CD14-positive monocyte (primary cell): ENCODE data around the gene RHPN2. TPM values are rescaled to one million over a fixed set of nuclear protein-coding genes. Genes with fewer than 3 reads are reported as not detected.

Experiments used
- DNase-seq, 3 donors: peaks; one replicate each; pipeline ENCODE4 v3.0.0-alpha.2; 2011 to 2022
- H2AFZ ChIP-seq: 2 replicates; pipeline ENCODE4 v1.6.0; 2012; ENCODE audit warnings: mild to moderate bottlenecking, low read depth, low read length, inconsistent platforms; ENCODE audit not compliant: insufficient read depth, poor library complexity, severe bottlenecking
- H3K27ac ChIP-seq, 2 donors: 1 replicate in 1 of 2; 2 replicates in 1 of 2; pipeline ENCODE4 v1.5.1; 2012 to 2013; ENCODE audit warnings: low read length in 2 of 2, control low read depth in 1 of 2, inconsistent platforms in 1 of 2, low read depth in 1 of 2, mild to moderate bottlenecking in 1 of 2
- H3K27me3 ChIP-seq, 2 donors: one replicate each; pipeline versions ENCODE4 v1.6.0 to v1.6.1; 2011 to 2013; ENCODE audit warnings: low read length in 2 of 2; ENCODE audit not compliant: control insufficient read depth in 2 of 2, insufficient read depth in 2 of 2
- H3K36me3 ChIP-seq, 2 donors: replicated peaks in 1 of 2; 1 replicate in 1 of 2; 2 replicates in 1 of 2; pipeline versions ENCODE4 v1.5.1 to v1.6.1; 2012 to 2013; ENCODE audit warnings: low read length in 2 of 2, control low read depth in 1 of 2, inconsistent platforms in 1 of 2, mild to moderate bottlenecking in 1 of 2; ENCODE audit not compliant: insufficient read depth in 2 of 2, control insufficient read depth in 1 of 2
- H3K4me1 ChIP-seq, 2 donors: 1 replicate in 1 of 2; 2 replicates in 1 of 2; pipeline versions ENCODE4 v1.5.1 to v1.6.1; 2012 to 2013; ENCODE audit warnings: low read length in 2 of 2, control low read depth in 1 of 2, inconsistent platforms in 1 of 2, mild to moderate bottlenecking in 1 of 2, moderate library complexity in 1 of 2; ENCODE audit not compliant: insufficient read depth in 2 of 2, control insufficient read depth in 1 of 2
- H3K4me2 ChIP-seq: replicated peaks from 2 replicates; pipeline ENCODE3; 2012; ENCODE audit warnings: low read length, moderate library complexity, mild to moderate bottlenecking; ENCODE audit not compliant: poor library complexity, severe bottlenecking; ENCODE audit errors: extremely low read depth
- H3K4me3 ChIP-seq, 3 experiments: fragments of 200-600 bp in 1 of 3; sonication (generic) in 1 of 3; replicated peaks in 1 of 3; 1 replicate in 2 of 3; 2 replicates in 1 of 3; pipeline ENCODE4 v1.5.1; 2011 to 2013; ENCODE audit warnings: low read length in 3 of 3, mild to moderate bottlenecking in 3 of 3, control low read depth in 2 of 3, low read depth in 2 of 3, inconsistent platforms in 1 of 3, moderate library complexity in 1 of 3
- H3K79me2 ChIP-seq: 2 replicates; pipeline ENCODE4 v1.6.0; 2012; ENCODE audit warnings: mild to moderate bottlenecking, control low read depth, inconsistent platforms, low read length, moderate library complexity; ENCODE audit not compliant: insufficient read depth
- H3K9ac ChIP-seq: 2 replicates; pipeline ENCODE4 v1.6.0; 2017; ENCODE audit warnings: low read length, mild to moderate bottlenecking; ENCODE audit not compliant: insufficient read depth, poor library complexity, severe bottlenecking
- H3K9me3 ChIP-seq, 2 donors: replicated peaks in 1 of 2; 1 replicate in 1 of 2; 2 replicates in 1 of 2; pipeline versions ENCODE4 v1.5.1 to v1.6.1; 2012 to 2013; ENCODE audit warnings: low read length in 2 of 2, control low read depth in 1 of 2; ENCODE audit not compliant: control insufficient read depth in 1 of 2, insufficient read depth in 1 of 2
- H4K20me1 ChIP-seq: 2 replicates; pipeline ENCODE4 v1.6.0; 2012; ENCODE audit warnings: mild to moderate bottlenecking, low read length, control low read depth, moderate library complexity; ENCODE audit not compliant: insufficient read depth
- H3K27ac Mint-ChIP-seq, 7 donors: one replicate each; pipeline ENCODE4 v1.8.0; 2020; ENCODE audit warnings: mild to moderate bottlenecking in 7 of 7, mixed read lengths in 7 of 7, moderate library complexity in 6 of 7, inconsistent platforms in 2 of 7
- H3K27me3 Mint-ChIP-seq, 3 donors: one replicate each; pipeline ENCODE4 v1.8.0; 2021 to 2022; ENCODE audit warnings: low read depth in 3 of 3, mild to moderate bottlenecking in 3 of 3, mixed read lengths in 3 of 3, moderate library complexity in 3 of 3, inconsistent platforms in 1 of 3
- H3K36me3 Mint-ChIP-seq, 2 donors: one replicate each; pipeline ENCODE4 v1.8.0; 2020; ENCODE audit warnings: mixed read lengths in 2 of 2, inconsistent platforms in 1 of 2, mild to moderate bottlenecking in 1 of 2
- H3K4me1 Mint-ChIP-seq: one replicate; pipeline ENCODE4 v1.8.0; 2020; ENCODE audit warnings: mild to moderate bottlenecking, mixed read lengths
- H3K4me3 Mint-ChIP-seq, 2 donors: one replicate each; pipeline ENCODE4 v1.8.0; 2020; ENCODE audit warnings: mild to moderate bottlenecking in 2 of 2, mixed read lengths in 2 of 2, moderate library complexity in 1 of 2
- H3K9me3 Mint-ChIP-seq, 7 donors: one replicate each; pipeline ENCODE4 v1.8.0; 2020 to 2022; ENCODE audit warnings: mixed read lengths in 7 of 7, mild to moderate bottlenecking in 6 of 7, moderate library complexity in 6 of 7, inconsistent platforms in 2 of 7
- WGBS: methylation state at CpG from one replicate; pipeline ENCODE4 v1.1.5; 2013; ENCODE audit warnings: missing lambda C conversion rate; ENCODE audit not compliant: insufficient coverage; 5-methylcytosine and 5-hydroxymethylcytosine counted together
- intact Hi-C, 2 donors: fragments of 100-400 bp; cut with micrococcal nuclease; formaldehyde crosslinking; loops; one replicate each; pipeline versions ENCODE4 v1.15.0 to v1.15.1; 2023
- polyA minus RNA-seq: library from RNA; depleted of rRNA, polyadenylated mRNA; stranded (reverse); fragments of >200 nt; gene quantifications from 2 replicates; pipeline ENCODE4 v1.2.3, GENCODE V29; 2012
- polyA plus RNA-seq, 3 donors: library from polyadenylated mRNA; depleted of rRNA in 1 of 3; unstranded in 2 of 3; stranded (reverse) in 1 of 3; fragments of 300-500 nt in 2 of 3; fragments of >200 nt in 1 of 3; fragmentation: Illumina TruSeq in 2 of 3; gene quantifications; 1 replicate in 2 of 3; 2 replicates in 1 of 3; pipeline ENCODE4 v1.2.3, GENCODE V29; 2012 to 2021
- total RNA-seq, 12 experiments: library from RNA in 1 of 12; stranded (reverse) in 1 of 12; fragments of 120-200 nt in 1 of 12; gene quantifications; one replicate each; pipeline ENCODE4 v1.2.4 and lab custom pipeline; 2013 to 2026; ENCODE audit warnings: mixed read lengths in 6 of 12, inconsistent platforms in 1 of 12
- TF ChIP-seq, protein P1 (sequence below): fragments of 200-600 bp; IDR thresholded peaks from one replicate; pipeline ENCODE4 v1.8.0; 2022; ENCODE audit warnings: antibody characterized with exemption, mild to moderate bottlenecking

RHPN2 gene
- 0.40 TPM for total RNA-seq (2013)
- under 1 TPM; 0.16 to 0.93 (median 0.51) TPM for polyA plus RNA-seq
- polyA minus RNA-seq: 0.32 TPM in 1 of 2 replicates, not detected in the other
- total RNA-seq (lab: John Stamatoyannopoulos, UW): 0.08 to 3.0 (median 0.29) reads per million in 11 experiments

DNA sequence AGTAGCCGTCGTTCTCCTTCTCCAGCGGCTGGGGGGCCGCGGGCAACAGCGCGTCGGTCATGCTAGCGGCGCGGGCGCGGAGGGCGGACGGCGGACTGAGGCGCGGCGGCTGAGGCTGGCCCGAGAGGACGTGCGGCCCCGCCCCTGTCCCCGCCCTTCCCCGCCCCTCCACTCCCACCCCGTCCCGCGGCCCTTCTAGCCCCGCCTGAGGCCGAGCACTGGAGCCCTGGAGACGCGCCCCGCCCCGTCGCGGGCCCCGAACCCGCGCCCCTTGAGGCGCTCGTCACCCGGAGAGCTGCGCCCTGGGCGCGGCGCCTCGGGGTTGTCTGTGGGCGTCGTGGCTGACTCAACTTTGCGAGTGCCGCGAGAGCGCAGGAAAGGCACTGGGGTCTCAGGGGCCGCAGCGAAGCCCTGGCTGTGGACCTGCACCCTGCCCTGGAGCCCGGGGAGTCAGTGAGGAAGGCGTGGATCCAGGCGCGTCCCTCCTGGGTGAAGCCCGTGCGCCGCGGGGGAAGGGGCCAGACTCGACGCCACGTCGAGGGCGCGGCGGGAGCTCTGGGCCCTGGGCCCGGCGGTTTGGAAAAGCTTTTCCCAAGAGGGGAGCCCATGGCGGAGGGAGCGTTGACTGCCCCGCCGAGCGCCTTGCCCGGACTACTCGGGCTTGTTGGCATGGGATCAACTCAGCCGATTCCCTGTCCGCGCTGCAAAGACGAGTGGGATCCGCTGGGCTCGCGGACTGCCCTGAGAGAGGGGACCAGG, at the start of gene RHPN2:
TSS of gene RHPN2 (minus strand) at position 97 of the 759 bp plus-strand sequence. CDS start at position 61, 36 bp downstream.
- Histone ChIP-seq H3K79me2 (no peaks in the 10 kb centered on the region), H3K9me3 (peaks cover 5% of the 10 kb centered on the region in 2 donors), H3K36me3 (no peaks in the 10 kb centered on the region), H3K4me1 (peaks cover 0 to 3% of the 10 kb centered on the region in 2 donors), H3K4me2 (peak within 1 kb of the TSS; percentile 26), H2AFZ (no peak within 1 kb of the TSS), H3K4me3 (no peak within 1 kb of the TSS), H4K20me1 (no peaks in the 10 kb centered on the region), H3K9ac (no peak within 1 kb of the TSS), H3K27me3 (peaks cover 14 to 34% of the 10 kb centered on the region in 2 donors), H3K27ac (no peak within 1 kb of the TSS)
- TF ChIP-seq, protein P1, sequence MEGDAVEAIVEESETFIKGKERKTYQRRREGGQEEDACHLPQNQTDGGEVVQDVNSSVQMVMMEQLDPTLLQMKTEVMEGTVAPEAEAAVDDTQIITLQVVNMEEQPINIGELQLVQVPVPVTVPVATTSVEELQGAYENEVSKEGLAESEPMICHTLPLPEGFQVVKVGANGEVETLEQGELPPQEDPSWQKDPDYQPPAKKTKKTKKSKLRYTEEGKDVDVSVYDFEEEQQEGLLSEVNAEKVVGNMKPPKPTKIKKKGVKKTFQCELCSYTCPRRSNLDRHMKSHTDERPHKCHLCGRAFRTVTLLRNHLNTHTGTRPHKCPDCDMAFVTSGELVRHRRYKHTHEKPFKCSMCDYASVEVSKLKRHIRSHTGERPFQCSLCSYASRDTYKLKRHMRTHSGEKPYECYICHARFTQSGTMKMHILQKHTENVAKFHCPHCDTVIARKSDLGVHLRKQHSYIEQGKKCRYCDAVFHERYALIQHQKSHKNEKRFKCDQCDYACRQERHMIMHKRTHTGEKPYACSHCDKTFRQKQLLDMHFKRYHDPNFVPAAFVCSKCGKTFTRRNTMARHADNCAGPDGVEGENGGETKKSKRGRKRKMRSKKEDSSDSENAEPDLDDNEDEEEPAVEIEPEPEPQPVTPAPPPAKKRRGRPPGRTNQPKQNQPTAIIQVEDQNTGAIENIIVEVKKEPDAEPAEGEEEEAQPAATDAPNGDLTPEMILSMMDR: no peak
- H3K4me3 Mint-ChIP-seq: peak within 1 kb of the TSS; percentile 62 to 83
- DNase-seq: peak in 1 of 3 donors; percentile 3
- WGBS: 8% methylated on average over 70 of the region's 86 CpGs
- peaks cover 33 to 72% (median 61%) of the 10 kb centered on the region in 3 donors for H3K27me3 Mint-ChIP-seq
- H3K36me3 Mint-ChIP-seq: no peaks in the 10 kb centered on the region
- no peak within 1 kb of the TSS for H3K27ac Mint-ChIP-seq
- peaks cover 0 to 11% (median 6%) of the 10 kb centered on the region in 7 donors for H3K9me3 Mint-ChIP-seq
- intact Hi-C loops: no loop called here
- peaks cover 4% of the 10 kb centered on the region for H3K4me1 Mint-ChIP-seq

DNA sequence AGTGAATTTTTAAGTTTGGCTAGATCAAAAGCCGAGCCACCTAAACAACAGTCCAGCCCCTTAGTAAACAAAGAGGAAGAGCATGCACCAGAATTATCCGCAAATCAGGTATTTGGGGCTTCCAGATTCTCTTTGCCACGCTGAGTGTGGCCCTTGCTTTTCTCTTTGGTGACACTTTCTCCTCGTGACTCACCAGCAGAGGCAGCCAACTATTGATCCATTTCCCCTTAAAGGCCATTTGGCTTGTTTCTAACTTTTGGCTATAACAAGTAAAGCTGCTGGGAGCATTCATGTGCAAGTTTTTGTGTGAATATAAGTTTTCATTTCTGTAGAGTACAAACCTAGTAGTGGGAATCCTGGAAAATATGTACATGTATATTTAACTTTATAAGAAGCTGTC, 49.6 kb upstream of the RHPN2 start:
- Mint-ChIP-seq H3K4me3 (no peak overlapping the region), H3K27me3 (peaks cover 0 to 4% (median 2%) of the 10 kb centered on the region in 3 donors), H3K9me3 (peaks cover 0 to 5% (median 0%) of the 10 kb centered on the region in 7 donors), H3K27ac (no peak overlapping the region), H3K36me3 (peaks cover 77 to 95% of the 10 kb centered on the region in 2 donors), H3K4me1 (no peaks in the 10 kb centered on the region)
- no peaks in the 10 kb centered on the region for H3K9me3 ChIP-seq
- no peak overlapping the region for H3K27ac ChIP-seq
- no peak for DNase-seq
- H3K4me1 ChIP-seq: no peaks in the 10 kb centered on the region
- TF ChIP-seq, protein P1: no peak
- no peak overlapping the region for H3K4me2 ChIP-seq
- no peak overlapping the region for H3K4me3 ChIP-seq
- H2AFZ ChIP-seq: no peak overlapping the region
- 100% methylated on average over 2 of the region's 4 CpGs for WGBS
- no peaks in the 10 kb centered on the region for H3K79me2 ChIP-seq
- H4K20me1 ChIP-seq: no peaks in the 10 kb centered on the region
- H3K27me3 ChIP-seq: no peaks in the 10 kb centered on the region
- H3K9ac ChIP-seq: no peak overlapping the region
- peaks cover 79 to 94% of the 10 kb centered on the region in 2 donors for H3K36me3 ChIP-seq
- intact Hi-C loops: no loop called here
